Motor neuron (in vitro differentiated cells): ENCODE results near the gene DDC. TPM values are rescaled to one million over a fixed set of nuclear protein-coding genes. Genes with fewer than 3 reads are reported as not detected.
A peak's percentile ranks its signal among the peaks of the same experiment; 100 is the strongest.
"Not testable (repeated sequence)": the region's sequence is repeated elsewhere in the genome, so short reads cannot be mapped to it uniquely, and the experiment has no call there.

Source experiments
- ATAC-seq, 8 experiments: fragments of 200-7000 bp; cut with Tn5 transposase; replicated peaks in 6 of 8; 2 replicates each; pipeline ENCODE4 v1.8.0; 2021; ENCODE audit warnings: mild to moderate bottlenecking in 8 of 8, moderate library complexity in 8 of 8
- H3K27ac ChIP-seq, 2 donors: fragments of 250-450 bp; sonication (Bioruptor Pico); 2 replicates each; pipeline ENCODE4 v1.9.0; 2021; ENCODE audit warnings: antibody characterized with exemption in 2 of 2, mild to moderate bottlenecking in 2 of 2, moderate library complexity in 1 of 2
- H3K4me1 ChIP-seq, 2 donors: fragments of 250-450 bp; sonication (Bioruptor Pico); replicated peaks in 1 of 2; 2 replicates each; pipeline ENCODE4 v1.6.1; 2021; ENCODE audit warnings: antibody characterized with exemption in 2 of 2, mild to moderate bottlenecking in 2 of 2, moderate library complexity in 1 of 2
- H3K4me3 ChIP-seq, 5 donors: fragments of 250-450 bp; sonication (Bioruptor Pico); 2 replicates each; pipeline ENCODE4 v1.9.0; 2021; ENCODE audit warnings: antibody characterized with exemption in 5 of 5, mild to moderate bottlenecking in 5 of 5, moderate library complexity in 4 of 5
- WGBS, 10 experiments: fragments of 450-650 bp; shearing (Covaris generic); methylation state at CpG; one replicate each; pipeline ENCODE4 v1.0.0; 2022; 5-methylcytosine and 5-hydroxymethylcytosine counted together
- in situ Hi-C, 9 experiments: fragments of 400-800 bp; cut with MboI; loops; one replicate each; pipeline ENCODE4 v1.15.0; 2021; ENCODE audit warnings: low sequenced_read_pairs in 9 of 9, low pct_unique_long_range_greater_than_20kb in 2 of 9; ENCODE audit not compliant: unreplicated experiment in 9 of 9
- total RNA-seq, 8 experiments: library from RNA; unstranded; fragments of 300-600 nt; gene quantifications; 2 replicates each; pipeline versions ENCODE4 v1.2.3 to v1.2.4, GENCODE V29; 2022

DDC gene
- total RNA-seq, 8 experiments from 2014 or later, result 3.2 to 8.2 (median 4.0) TPM; not detected in 3

- H3K4me1 ChIP-seq, H3K27ac ChIP-seq, ATAC-seq, H3K4me3 ChIP-seq, in situ Hi-C loops: not testable (repeated sequence)
- 46 to 96% (median 85%) methylated on average over 2 to 4 of the region's 4 CpGs; no CpG with 5 or more reads in 3 of the 10 experiments for WGBS, 10 experiments
Measured at GRCh38 chr7:50583295-50583694, 18.1 kb upstream of the DDC start.

- 13 to 100% (median 94%) methylated on average over 1 to 4 of the region's 4 CpGs; no CpG with 5 or more reads in 1 of the 10 experiments for WGBS, 10 experiments
- H3K4me1 ChIP-seq, H3K4me3 ChIP-seq, ATAC-seq, H3K27ac ChIP-seq, in situ Hi-C loops: not testable (repeated sequence)
Measured at GRCh38 chr7:50582271-50582670, 17.1 kb upstream of the DDC start.

- 0 to 82% (median 45%) methylated on average over 1 to 2 of the region's 2 CpGs; no CpG with 5 or more reads in 6 of the 10 experiments for WGBS, 10 experiments
- H3K4me3 ChIP-seq, in situ Hi-C loops, ATAC-seq, H3K27ac ChIP-seq, H3K4me1 ChIP-seq: not testable (repeated sequence)
Measured at GRCh38 chr7:50580666-50581065, 15.5 kb upstream of the DDC start.

DNA sequence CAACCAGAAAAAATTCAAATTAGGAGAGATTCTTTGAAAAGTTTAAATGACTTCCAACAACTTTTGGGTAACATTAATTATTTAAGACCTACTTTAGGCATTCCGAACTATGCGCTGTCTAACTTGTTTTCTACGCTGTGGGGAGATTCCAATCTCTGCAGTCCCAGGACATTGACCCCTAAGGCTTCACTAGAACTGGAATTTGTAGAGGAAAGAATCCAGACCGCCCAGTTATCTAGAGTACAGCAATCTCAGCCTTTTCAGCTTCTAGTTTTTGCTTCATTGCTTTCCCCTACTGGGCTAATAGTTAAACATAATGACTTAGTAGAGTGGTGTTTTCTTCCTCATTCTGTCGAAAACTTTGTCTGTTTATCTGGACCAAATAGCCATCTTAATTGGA, 14.9 kb upstream of the DDC start:
- H3K27ac ChIP-seq, result no peak overlapping the region

GRCh38 chr7:50578105-50578504, 12.9 kb upstream of the DDC start:
- 74 to 100% (median 80%) methylated on average over 2 to 4 of the region's 4 CpGs; no CpG with 5 or more reads in 3 of the 10 experiments for WGBS, 10 experiments
- H3K4me3 ChIP-seq, H3K4me1 ChIP-seq, ATAC-seq, H3K27ac ChIP-seq, in situ Hi-C loops: not testable (repeated sequence)

More for the DNA sequence above, 14.9 kb upstream of the DDC start:
- WGBS, 10 experiments, result 20 to 100% (median 65%) methylated on average over 1 to 5 of the region's 5 CpGs; no CpG with 5 or more reads in 1 of the 10 experiments
- in situ Hi-C loops, result no loop called here
- Histone ChIP-seq H3K4me3 (no peak overlapping the region), H3K4me1 (no peaks in the 10 kb centered on the region)
- no peak for ATAC-seq

DNA sequence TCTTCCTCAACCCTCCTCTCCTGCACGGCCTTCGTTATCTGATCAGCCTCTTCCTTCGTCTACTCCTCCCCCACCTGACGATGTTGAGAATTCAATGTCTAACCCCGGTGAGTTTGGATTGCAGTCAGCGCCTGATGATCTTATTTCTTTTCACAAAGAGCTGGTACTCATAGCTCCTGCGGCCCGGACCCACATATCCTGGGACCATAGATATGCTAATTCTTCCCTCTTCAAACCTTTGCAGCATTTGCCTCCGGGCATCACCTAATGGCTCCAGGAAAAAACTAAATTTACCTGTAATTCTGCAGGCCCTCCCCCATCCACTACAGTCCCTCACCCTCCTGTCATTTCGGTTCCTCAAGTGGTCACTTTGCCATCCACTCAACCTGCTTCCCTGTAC, 12.4 kb upstream of the DDC start:
- in situ Hi-C loops, result no loop called here
- no peak overlapping the region for H3K27ac ChIP-seq
- ATAC-seq, result no peak
- H3K4me3 ChIP-seq, result no peak overlapping the region
- WGBS, 10 experiments, result 33 to 100% (median 73%) methylated on average over 2 to 9 of the region's 10 CpGs
- H3K4me1 ChIP-seq, result no peaks in the 10 kb centered on the region

DNA sequence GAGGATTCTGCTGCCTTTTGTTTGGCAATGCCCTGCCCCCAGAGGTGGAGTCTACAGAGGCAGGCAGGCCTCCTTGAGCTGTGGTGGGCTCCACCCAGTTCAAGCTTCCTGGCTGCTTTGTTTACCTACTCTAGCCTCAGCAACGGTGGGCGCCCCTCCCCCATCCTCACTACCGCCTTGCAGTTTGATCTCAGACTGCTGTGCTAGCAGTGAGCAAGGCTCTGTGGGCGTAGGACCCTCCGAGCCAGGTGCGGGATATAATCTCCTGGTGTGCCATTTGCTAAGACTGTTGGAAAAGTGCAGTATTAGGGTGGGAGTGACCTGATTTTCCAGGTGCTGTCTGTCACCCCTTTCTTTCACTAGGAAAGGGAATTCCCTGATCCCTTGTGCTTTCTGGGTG, 11.2 kb upstream of the DDC start:
- 80 to 94% methylated on average over 1 to 3 of the region's 6 CpGs; no CpG with 5 or more reads in 8 of the 10 experiments for WGBS, 10 experiments
- H3K27ac ChIP-seq, in situ Hi-C loops: not testable (repeated sequence)

DNA sequence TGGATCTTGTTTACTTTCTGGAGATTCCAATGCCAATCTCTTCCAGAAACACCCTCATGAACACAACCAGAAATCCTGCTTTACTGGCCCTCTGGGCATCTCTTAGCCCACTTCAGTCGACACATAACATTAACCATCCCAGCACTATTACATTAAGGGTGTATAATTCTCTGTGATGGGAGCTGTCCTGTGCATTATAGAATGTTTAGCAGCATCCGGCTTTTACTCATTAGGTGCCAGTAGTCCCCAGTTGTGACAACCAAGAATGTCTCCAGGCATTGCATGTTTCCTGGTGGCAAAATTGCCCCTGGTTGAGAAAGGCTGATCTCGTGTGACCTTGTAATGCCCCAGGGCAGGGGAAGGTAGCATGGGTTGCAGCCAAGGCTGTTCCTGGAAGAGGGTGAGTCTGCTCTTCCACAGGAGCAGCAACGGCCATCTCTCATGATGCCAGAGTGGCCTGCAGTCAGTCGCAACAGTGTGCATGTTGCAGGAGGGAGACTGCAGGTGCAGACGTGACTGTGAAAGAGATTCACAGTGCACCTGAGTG, 2.6 kb upstream of the DDC start:
- no peak for ATAC-seq
- H3K4me3 ChIP-seq, result no peak overlapping the region
- H3K27ac ChIP-seq, result no peak overlapping the region
- in situ Hi-C loops, result no loop called here
- no peaks in the 10 kb centered on the region for H3K4me1 ChIP-seq
- WGBS, 10 experiments, result 0 to 70% (median 58%) methylated on average over 1 to 3 of the region's 6 CpGs; no CpG with 5 or more reads in 3 of the 10 experiments

More for the DNA sequence above, 11.2 kb upstream of the DDC start:
- not testable (repeated sequence) for H3K4me1 ChIP-seq, H3K4me3 ChIP-seq, ATAC-seq

DNA sequence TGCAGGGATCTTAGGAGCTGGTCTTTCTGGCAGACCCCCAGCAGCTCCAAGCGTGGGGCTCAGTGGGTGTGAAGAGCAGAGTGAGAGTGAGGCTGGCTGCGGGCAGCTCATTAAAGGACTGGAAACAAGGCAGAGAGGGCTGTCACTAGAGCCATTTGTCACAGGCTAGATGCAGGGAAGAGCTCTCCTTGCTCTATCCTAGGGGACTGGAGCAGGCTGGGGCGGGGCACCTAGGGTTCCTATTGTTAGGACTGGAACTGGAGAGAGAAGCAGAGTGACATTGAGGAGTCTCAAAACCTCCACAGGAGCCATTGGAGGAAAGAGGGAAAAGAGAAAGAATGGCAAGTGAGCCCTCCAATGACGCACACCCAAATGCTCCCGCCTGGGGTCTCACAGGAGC, 772 bp upstream of the DDC start:
- H3K4me3 ChIP-seq, result no peak overlapping the region
- ATAC-seq, result peak in 2 of 8 experiments; percentile 43 to 46
- no peak overlapping the region for H3K27ac ChIP-seq
- WGBS, 10 experiments, result 38 to 100% (median 54%) methylated on average over 2 to 3 of the region's 5 CpGs; no CpG with 5 or more reads in 4 of the 10 experiments
- in situ Hi-C loops, result no loop called here
- H3K4me1 ChIP-seq, result peaks cover 0 to 10% of the 10 kb centered on the region in 2 donors

GRCh38 chr7:50565559-50565916, 333 bp upstream of the DDC start:
- no peak overlapping the region for H3K4me3 ChIP-seq

DNA sequence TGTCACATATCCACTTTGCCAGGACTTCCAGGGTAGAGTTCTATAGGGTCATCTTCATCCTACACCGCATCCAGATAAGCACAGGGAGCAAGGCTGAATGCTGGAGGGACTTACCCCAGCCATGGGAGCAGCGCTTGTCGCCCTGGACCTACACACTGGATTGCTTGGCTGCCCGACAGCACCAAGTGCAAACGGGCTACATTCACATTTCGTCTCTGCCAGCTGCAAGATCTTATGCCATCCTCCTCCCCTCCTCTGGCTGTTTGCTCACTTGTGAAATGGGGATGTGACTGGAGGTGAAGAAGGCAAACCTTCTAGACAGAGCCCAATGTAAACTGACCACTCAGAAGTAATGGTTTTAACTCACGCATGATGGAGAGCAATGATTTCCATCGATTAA, 1.0 kb downstream of the DDC start:
- Histone ChIP-seq H3K4me1 (peaks cover 2 to 17% of the 10 kb centered on the region in 2 donors), H3K4me3 (no peak overlapping the region), H3K27ac (no peak overlapping the region)
- in situ Hi-C loops, result no loop called here
- WGBS, 10 experiments, result 20 to 100% (median 91%) methylated on average over 1 to 7 of the region's 8 CpGs
- ATAC-seq, result no peak

More at GRCh38 chr7:50565559-50565916, 333 bp upstream of the DDC start:
- WGBS, 10 experiments, result 0 to 83% (median 40%) methylated on average over 1 to 2 of the region's 2 CpGs; no CpG with 5 or more reads in 2 of the 10 experiments
- H3K27ac ChIP-seq, result no peak overlapping the region
- in situ Hi-C loops, result no loop called here
- peaks cover 2 to 13% of the 10 kb centered on the region in 2 donors for H3K4me1 ChIP-seq
- ATAC-seq, result no peak

DNA sequence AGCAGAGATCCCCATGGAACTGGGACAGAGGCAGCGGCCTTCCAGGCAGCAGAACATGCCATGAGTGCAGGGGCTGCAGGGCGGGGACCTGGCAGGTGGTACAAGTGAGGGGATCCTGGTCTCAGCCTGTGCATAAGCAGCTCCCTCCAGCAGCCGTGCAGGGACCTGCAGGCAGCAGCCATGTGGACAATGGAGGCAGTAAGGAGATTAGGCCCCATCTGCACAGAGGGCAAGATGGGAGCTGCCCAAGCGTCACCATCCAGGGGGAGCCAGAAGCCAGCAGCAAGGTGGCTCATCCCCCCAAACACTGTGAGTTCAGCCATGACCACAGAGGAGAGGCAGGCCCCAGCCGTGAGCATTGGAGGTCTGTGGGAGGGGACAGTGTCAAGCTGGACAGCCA, 3.1 kb downstream of the DDC start:
- 20 to 100% (median 82%) methylated on average over 1 to 2 of the region's 5 CpGs; no CpG with 5 or more reads in 7 of the 10 experiments for WGBS, 10 experiments
- Histone ChIP-seq H3K4me1 (peaks cover 2 to 30% of the 10 kb centered on the region in 2 donors), H3K4me3 (no peak overlapping the region), H3K27ac (no peak overlapping the region)
- ATAC-seq, result peak in 1 of 8 experiments; percentile 9
- in situ Hi-C loops, result no loop called here

DNA sequence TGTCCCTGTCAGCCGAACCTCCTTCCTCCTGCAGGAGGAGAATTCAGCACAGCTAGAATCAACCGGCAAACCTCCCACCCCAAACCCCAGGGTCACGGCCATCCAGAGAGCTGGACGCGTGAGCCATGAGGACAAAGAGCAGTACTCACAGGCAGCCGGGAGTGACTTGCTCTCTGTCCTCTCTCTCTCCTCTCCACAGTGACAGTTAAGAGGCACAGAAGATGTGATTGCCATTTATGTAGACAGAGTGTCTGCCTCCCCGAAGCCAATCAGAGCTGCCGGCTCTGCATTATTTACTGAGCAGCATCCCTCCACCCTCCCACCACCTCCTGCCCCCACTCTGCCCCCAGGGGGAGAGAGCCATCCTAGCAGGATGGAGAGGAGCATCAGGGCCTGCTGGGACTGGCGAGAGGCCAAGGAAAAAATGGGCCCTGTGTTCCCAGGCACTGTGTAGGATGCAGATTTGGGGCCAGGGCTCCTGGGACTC, 4.3 kb downstream of the DDC start:
- peak overlapping the region in 2 of 5 donors; percentile 8 to 16 for H3K4me3 ChIP-seq
- in situ Hi-C loops, result no loop called here
- H3K4me1 ChIP-seq, result peaks cover 6 to 34% of the 10 kb centered on the region in 2 donors
- peak in 6 of 8 experiments; percentile 13 to 95 (median 90) for ATAC-seq
- H3K27ac ChIP-seq, result peak overlapping the region; percentile 45 to 47
- WGBS, 10 experiments, result 0 to 57% (median 11%) methylated on average over 1 to 3 of the region's 9 CpGs; no CpG with 5 or more reads in 5 of the 10 experiments

DNA sequence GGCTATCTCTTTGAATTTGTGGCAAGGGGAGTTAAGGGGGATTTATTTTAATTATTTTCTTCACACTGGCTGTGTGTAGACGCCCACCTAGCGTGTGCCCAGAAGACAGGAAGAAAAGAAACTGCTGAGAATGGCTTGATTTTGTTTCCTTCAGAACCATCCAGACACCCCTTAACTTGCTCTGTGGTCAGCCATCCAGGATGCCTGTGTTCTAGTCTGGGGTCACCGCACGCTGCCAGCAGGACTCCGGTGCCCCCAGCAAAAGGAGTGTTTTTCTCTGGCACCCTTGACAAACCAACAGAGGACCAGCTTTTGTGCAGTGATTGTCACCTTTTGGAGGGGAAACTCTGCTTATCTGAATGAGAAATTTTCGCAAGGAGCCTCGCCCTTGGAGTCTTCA, 5.3 kb downstream of the DDC start:
- in situ Hi-C loops, result no loop called here
- no peak for ATAC-seq
- peaks cover 6 to 34% of the 10 kb centered on the region in 2 donors for H3K4me1 ChIP-seq
- no peak overlapping the region for H3K27ac ChIP-seq
- 40 to 100% (median 91%) methylated on average over 1 to 3 of the region's 7 CpGs; no CpG with 5 or more reads in 2 of the 10 experiments for WGBS, 10 experiments
- no peak overlapping the region for H3K4me3 ChIP-seq
